Trophoblast cell (in vitro differentiated cells and primary cell): ENCODE measurements around the gene SORT1.

Experiments
- DNase-seq, 2 donors: peaks; one replicate each; pipeline ENCODE4 v3.0.0-alpha.2; 2016
- H2AFZ ChIP-seq: 2 replicates; pipeline ENCODE4 v1.6.1; 2013; ENCODE audit warnings: low read length, moderate library complexity, mild to moderate bottlenecking; ENCODE audit not compliant: insufficient read depth, poor library complexity
- H2AK5ac ChIP-seq: 2 replicates; pipeline ENCODE4 v1.6.1; 2013; ENCODE audit warnings: mild to moderate bottlenecking, low read length
- H2BK120ac ChIP-seq: 2 replicates; pipeline ENCODE4 v1.6.1; 2013; ENCODE audit warnings: low read length, mild to moderate bottlenecking, moderate library complexity; ENCODE audit not compliant: insufficient read depth, poor library complexity
- H2BK12ac ChIP-seq: 2 replicates; pipeline ENCODE4 v1.6.1; 2013; ENCODE audit warnings: mild to moderate bottlenecking, low read length, moderate library complexity
- H2BK5ac ChIP-seq: 2 replicates; pipeline ENCODE4 v1.6.1; 2013; ENCODE audit warnings: low read length, low read depth, moderate library complexity, mild to moderate bottlenecking; ENCODE audit not compliant: poor library complexity
- H3K14ac ChIP-seq: 2 replicates; pipeline ENCODE4 v1.6.1; 2013; ENCODE audit warnings: mild to moderate bottlenecking, low read length
- H3K18ac ChIP-seq: 2 replicates; pipeline ENCODE4 v1.6.1; 2013; ENCODE audit warnings: mild to moderate bottlenecking, low read length
- H3K23ac ChIP-seq: 2 replicates; pipeline ENCODE4 v1.6.1; 2013; ENCODE audit warnings: low read length
- H3K27ac ChIP-seq: 2 replicates; pipeline ENCODE4 v1.5.1; 2013; ENCODE audit warnings: low read depth, mild to moderate bottlenecking, inconsistent platforms, low read length, moderate library complexity
- H3K27me3 ChIP-seq: 2 replicates; pipeline ENCODE4 v1.6.1; 2013; ENCODE audit warnings: inconsistent platforms, mild to moderate bottlenecking, low read length, moderate library complexity; ENCODE audit not compliant: insufficient read depth
- H3K36me3 ChIP-seq, 2 experiments: 1 replicate in 1 of 2; 2 replicates in 1 of 2; pipeline ENCODE4 v1.6.1; 2013; ENCODE audit warnings: low read length in 2 of 2, mild to moderate bottlenecking in 2 of 2, moderate library complexity in 1 of 2; ENCODE audit not compliant: insufficient read depth in 2 of 2, control insufficient read depth in 1 of 2
- H3K4ac ChIP-seq: 2 replicates; pipeline ENCODE4 v1.6.1; 2013; ENCODE audit warnings: low read depth, mild to moderate bottlenecking, low read length, moderate library complexity
- H3K4me1 ChIP-seq, 2 experiments: 1 replicate in 1 of 2; 2 replicates in 1 of 2; pipeline ENCODE4 v1.6.1; 2013; ENCODE audit warnings: low read length in 2 of 2, mild to moderate bottlenecking in 2 of 2, moderate library complexity in 1 of 2; ENCODE audit not compliant: insufficient read depth in 2 of 2, control insufficient read depth in 1 of 2
- H3K4me2 ChIP-seq: 2 replicates; pipeline ENCODE4 v1.6.1; 2013; ENCODE audit warnings: inconsistent platforms, mild to moderate bottlenecking, low read length, moderate library complexity
- H3K4me3 ChIP-seq: 2 replicates; pipeline ENCODE4 v1.5.1; 2013; ENCODE audit warnings: mild to moderate bottlenecking, low read depth, low read length, inconsistent platforms
- H3K79me1 ChIP-seq: one replicate; pipeline ENCODE4 v1.6.1; 2013; ENCODE audit warnings: low read length
- H3K79me2 ChIP-seq: 2 replicates; pipeline ENCODE4 v1.6.1; 2013; ENCODE audit warnings: low read length, mild to moderate bottlenecking; ENCODE audit not compliant: control insufficient read depth, insufficient read depth, poor library complexity
- H3K9ac ChIP-seq: 2 replicates; pipeline ENCODE4 v1.6.1; 2013; ENCODE audit warnings: mild to moderate bottlenecking, low read length
- H3K9me3 ChIP-seq: 2 replicates; pipeline ENCODE4 v1.6.1; 2013; ENCODE audit warnings: low read depth, mild to moderate bottlenecking, control low read depth, inconsistent platforms, low read length; ENCODE audit not compliant: insufficient read depth
- H4K12ac ChIP-seq: 2 replicates; pipeline ENCODE4 v1.6.1; 2013; ENCODE audit warnings: low read depth, mild to moderate bottlenecking, low read length, moderate library complexity
- H4K8ac ChIP-seq: 2 replicates; pipeline ENCODE4 v1.6.1; 2013; ENCODE audit warnings: low read depth, mild to moderate bottlenecking, low read length, moderate library complexity
- H4K91ac ChIP-seq: one replicate; pipeline ENCODE4 v1.6.1; 2013; ENCODE audit warnings: low read depth, mild to moderate bottlenecking, low read length, moderate library complexity
- WGBS: extraction: QIAGEN DNeasy Blood & Tissue Kit; methylation state at CpG from one replicate; pipeline ENCODE4 v1.1.7; 2013; ENCODE audit warnings: missing lambda C conversion rate; ENCODE audit not compliant: insufficient read length, insufficient coverage; ENCODE audit errors: extremely low coverage; 5-methylcytosine and 5-hydroxymethylcytosine counted together

Gene SORT1

GRCh38 chr1:109338608-109339007 lies 59.1 kb downstream of the SORT1 start:
- no peak overlapping the region for H2BK12ac ChIP-seq
- no peak overlapping the region for H3K9ac ChIP-seq
- H2AK5ac ChIP-seq: no peak overlapping the region
- no peak overlapping the region for H2AFZ ChIP-seq
- H3K79me2 ChIP-seq: no peaks in the 10 kb centered on the region
- H3K27ac ChIP-seq: no peak overlapping the region
- no peaks in the 10 kb centered on the region for H3K79me1 ChIP-seq
- DNase-seq: no peak
- H3K4me2 ChIP-seq: no peak overlapping the region
- H3K9me3 ChIP-seq: peaks cover 3% of the 10 kb centered on the region
- no peak overlapping the region for H4K12ac ChIP-seq
- H3K14ac ChIP-seq: no peak overlapping the region
- H3K4ac ChIP-seq: no peak overlapping the region
- H3K27me3 ChIP-seq: no peaks in the 10 kb centered on the region
- H3K4me1 ChIP-seq: no peaks in the 10 kb centered on the region
- H2BK5ac ChIP-seq: no peak overlapping the region
- H4K8ac ChIP-seq: no peak overlapping the region
- H3K18ac ChIP-seq: no peak overlapping the region
- peaks cover 42 to 60% of the 10 kb centered on the region in 2 experiments for H3K36me3 ChIP-seq
- no peak overlapping the region for H3K23ac ChIP-seq
- no peak overlapping the region for H2BK120ac ChIP-seq
- no CpG with 5 or more reads among the region's 3 CpGs for WGBS
- no peak overlapping the region for H4K91ac ChIP-seq
- no peak overlapping the region for H3K4me3 ChIP-seq

- Histone ChIP-seq H3K27ac (no peak overlapping the region), H3K9me3 (peaks cover 3% of the 10 kb centered on the region), H3K36me3 (peaks cover 39 to 56% of the 10 kb centered on the region in 2 experiments), H4K8ac (no peak overlapping the region), H3K79me1 (no peaks in the 10 kb centered on the region), H2AFZ (no peak overlapping the region), H2BK120ac (no peak overlapping the region), H3K4me1 (no peaks in the 10 kb centered on the region), H3K9ac (no peak overlapping the region), H2AK5ac (no peak overlapping the region), H4K12ac (no peak overlapping the region), H3K79me2 (no peaks in the 10 kb centered on the region), H3K4me3 (no peak overlapping the region), H3K4me2 (no peak overlapping the region), H2BK5ac (no peak overlapping the region), H3K4ac (no peak overlapping the region), H2BK12ac (no peak overlapping the region), H3K23ac (no peak overlapping the region), H3K27me3 (no peaks in the 10 kb centered on the region), H4K91ac (no peak overlapping the region), H3K14ac (no peak overlapping the region), H3K18ac (no peak overlapping the region)
- DNase-seq: no peak
- WGBS: 100% methylated on average over 1 of the region's 6 CpGs
Measured at GRCh38 chr1:109338091-109338490, 59.6 kb downstream of the SORT1 start.

- Histone ChIP-seq H4K8ac (no peak overlapping the region), H2BK120ac (no peak overlapping the region), H3K14ac (no peak overlapping the region), H3K4me3 (no peak overlapping the region), H3K18ac (no peak overlapping the region), H3K4me2 (no peak overlapping the region), H4K91ac (no peak overlapping the region), H2BK12ac (no peak overlapping the region), H3K9ac (peak overlapping the region; percentile 22), H3K4me1 (no peaks in the 10 kb centered on the region), H2AK5ac (no peak overlapping the region), H3K4ac (no peak overlapping the region), H3K79me1 (no peaks in the 10 kb centered on the region), H3K23ac (no peak overlapping the region), H2AFZ (no peak overlapping the region), H2BK5ac (no peak overlapping the region), H3K27me3 (no peaks in the 10 kb centered on the region), H3K36me3 (peaks cover 39 to 51% of the 10 kb centered on the region in 2 experiments), H3K27ac (no peak overlapping the region), H4K12ac (no peak overlapping the region), H3K79me2 (no peaks in the 10 kb centered on the region), H3K9me3 (peaks cover 3% of the 10 kb centered on the region)
- WGBS: no CpG with 5 or more reads among the region's 4 CpGs
- DNase-seq: no peak
Measured at GRCh38 chr1:109335091-109335490, 62.6 kb downstream of the SORT1 start.

- Histone ChIP-seq H3K14ac (no peak overlapping the region), H4K12ac (no peak overlapping the region), H2AK5ac (no peak overlapping the region), H3K36me3 (peaks cover 31 to 43% of the 10 kb centered on the region in 2 experiments), H3K4me2 (no peak overlapping the region), H3K27ac (no peak overlapping the region), H3K27me3 (no peaks in the 10 kb centered on the region), H4K91ac (no peak overlapping the region), H3K23ac (no peak overlapping the region), H3K79me2 (no peaks in the 10 kb centered on the region), H3K18ac (no peak overlapping the region), H3K4me3 (no peak overlapping the region), H3K4me1 (no peaks in the 10 kb centered on the region), H3K9me3 (peaks cover 3% of the 10 kb centered on the region), H2AFZ (no peak overlapping the region), H3K4ac (no peak overlapping the region), H3K9ac (no peak overlapping the region), H2BK12ac (no peak overlapping the region), H4K8ac (no peak overlapping the region), H3K79me1 (no peaks in the 10 kb centered on the region), H2BK120ac (no peak overlapping the region), H2BK5ac (no peak overlapping the region)
- no peak for DNase-seq
Measured at GRCh38 chr1:109331113-109331512, 66.6 kb downstream of the SORT1 start.
